ENCODE results near the gene ATG4A.
A peak's percentile ranks its signal among the peaks of the same experiment; 100 is the strongest.

ATG4A gene

DNA sequence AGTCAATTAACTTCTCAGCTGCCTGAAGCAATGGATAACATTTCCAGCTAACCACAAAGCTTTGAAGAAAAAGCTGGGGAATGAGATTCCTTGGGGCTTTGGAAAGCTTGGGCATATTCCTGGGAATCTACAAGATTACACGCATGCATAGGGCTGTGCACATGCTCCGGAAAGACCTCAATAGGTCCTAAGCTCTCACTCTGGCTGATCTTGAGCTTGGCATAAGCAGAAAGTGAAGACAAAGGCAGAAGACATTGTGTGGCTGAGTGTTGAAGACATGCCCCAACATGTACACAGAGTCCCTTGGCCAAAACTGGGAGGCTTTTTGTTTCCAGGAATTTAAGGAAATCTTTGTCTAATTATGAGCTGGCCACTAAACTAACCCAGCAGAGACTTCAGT lies 31.2 kb downstream of the ATG4A start:
- DNase-seq (ENCODE audit: low spot score) = no peak

- DNase-seq (ENCODE audit: low spot score) = no peak
Measured at GRCh38 chrX:108123591-108124366, 32.2 kb downstream of the ATG4A start.

DNA sequence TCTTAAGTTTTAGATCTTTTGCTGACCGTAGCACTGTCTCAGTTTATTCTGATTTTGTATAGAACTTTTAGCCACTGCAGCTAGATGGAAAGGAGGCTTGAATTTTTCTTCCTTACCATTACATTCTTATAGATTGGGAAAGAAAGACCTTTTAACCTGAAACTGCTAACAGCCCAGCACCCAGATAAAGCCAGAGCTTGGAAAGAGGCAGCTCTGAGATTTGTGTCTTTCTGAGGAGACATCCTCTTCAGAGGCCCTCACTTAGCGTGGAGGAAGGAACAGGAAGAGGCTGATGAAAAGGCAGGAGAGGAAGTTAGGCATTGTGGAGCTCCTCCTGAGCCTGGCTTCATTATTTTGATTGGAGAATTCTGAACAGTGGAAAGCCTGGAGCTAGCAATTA lies 35.1 kb downstream of the ATG4A start:
- DNase-seq (ENCODE audit: low spot score) = no peak

DNA sequence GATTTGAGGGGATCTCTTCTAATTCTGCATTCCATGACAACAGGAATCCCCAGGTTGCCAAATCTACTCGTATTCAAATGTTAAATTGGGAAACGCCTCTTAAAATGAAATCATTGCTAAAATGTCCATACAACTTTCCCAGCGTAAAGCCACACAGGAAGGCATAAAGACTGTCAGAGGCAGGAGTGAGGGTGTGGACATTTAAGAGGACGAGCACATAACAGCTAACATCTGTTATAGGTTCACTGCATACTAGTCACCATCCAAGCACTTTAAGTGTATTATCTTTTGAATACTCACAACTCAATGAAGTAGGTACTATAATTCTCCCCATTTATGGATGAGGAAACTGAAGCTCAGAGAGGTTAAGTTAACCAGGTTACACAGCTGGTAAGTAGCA lies 35.6 kb downstream of the ATG4A start:
- DNase-seq (ENCODE audit: low spot score) = no peak

DNA sequence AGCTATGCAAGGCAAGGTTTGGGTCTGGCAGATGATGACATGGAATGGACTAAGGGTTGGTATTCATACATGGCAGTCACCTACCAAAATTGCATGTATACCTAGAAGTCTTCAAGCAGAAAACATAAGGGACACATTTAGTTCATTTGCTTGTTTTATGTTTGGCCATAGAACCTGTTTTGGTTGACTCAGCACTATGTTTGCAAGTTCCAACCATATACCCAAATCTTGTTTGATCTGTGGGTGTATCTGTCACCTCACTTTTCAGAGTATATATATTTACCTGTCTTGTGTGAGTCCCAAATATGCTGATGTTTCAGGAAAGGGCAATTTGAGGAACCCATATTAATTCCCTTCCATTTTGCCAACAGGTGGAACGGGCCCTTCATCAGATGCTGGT lies 39.3 kb downstream of the ATG4A start:
- DNase-seq (ENCODE audit: low spot score) = no peak

- DNase-seq (ENCODE audit: low spot score) = no peak
Measured at GRCh38 chrX:108131471-108131870, 39.9 kb downstream of the ATG4A start.

GRCh38 chrX:108132034-108132433 lies 40.5 kb downstream of the ATG4A start:
- no peak for DNase-seq (ENCODE audit: low spot score)

DNA sequence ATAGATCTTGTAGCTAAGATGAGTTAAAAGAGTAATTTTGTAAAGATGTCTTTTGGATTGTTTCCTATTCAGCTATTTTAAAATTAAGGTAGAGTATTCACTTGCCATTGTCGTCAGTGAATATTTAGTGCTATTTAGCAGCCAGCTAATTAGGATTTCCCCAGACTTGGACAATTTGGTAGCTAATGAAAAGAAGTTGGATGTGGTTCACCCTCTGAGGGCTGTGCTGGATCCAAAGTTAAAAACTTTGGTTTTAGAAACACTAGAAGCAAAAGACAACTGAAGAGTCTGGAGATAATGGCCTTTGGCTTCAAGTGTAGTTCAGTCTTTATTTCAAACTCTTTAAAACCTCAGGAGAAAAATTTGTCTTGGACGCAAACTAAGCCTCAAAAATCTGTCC lies 41.3 kb downstream of the ATG4A start:
- no peak for DNase-seq (ENCODE audit: low spot score)

- DNase-seq (ENCODE audit: low spot score) = no peak
Measured at GRCh38 chrX:108134724-108135123, 43.1 kb downstream of the ATG4A start.

GRCh38 chrX:108138814-108139702 lies 47.5 kb downstream of the ATG4A start:
- DNase-seq (ENCODE audit: low spot score) = peak; percentile 26

GRCh38 chrX:108148524-108148923 lies 56.9 kb downstream of the ATG4A start:
- no peak for DNase-seq (ENCODE audit: low spot score)

- DNase-seq (ENCODE audit: low spot score) = no peak
Measured at GRCh38 chrX:108156082-108156481, 64.5 kb downstream of the ATG4A start.

DNA sequence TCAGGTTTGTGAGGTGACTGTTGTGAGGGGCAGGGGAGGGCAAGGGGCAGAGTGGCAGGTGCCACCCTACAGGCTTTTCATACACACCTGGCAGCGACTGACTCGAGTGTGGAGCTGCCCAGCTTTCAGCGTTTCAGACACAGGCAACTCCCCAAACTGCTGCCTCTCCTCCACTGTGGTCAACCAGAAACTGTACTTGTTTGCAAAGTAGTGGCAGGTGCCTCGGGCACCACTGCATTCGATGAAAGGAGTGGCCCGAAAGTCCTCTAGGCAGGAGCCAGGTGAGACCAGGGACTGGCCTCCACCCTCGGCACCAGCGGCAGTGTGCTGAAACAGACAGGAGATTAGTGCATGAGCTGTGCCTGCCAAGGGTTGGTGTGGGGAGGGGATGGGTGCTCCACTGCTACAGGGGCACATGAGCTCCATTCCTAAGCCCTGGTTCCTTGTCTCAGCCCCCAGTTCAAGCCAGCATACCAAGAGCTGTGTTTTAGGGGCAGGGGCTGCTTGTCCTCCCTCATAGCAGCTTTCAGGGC lies 65.4 kb downstream of the ATG4A start:
- DNase-seq (ENCODE audit: low spot score) = no peak

GRCh38 chrX:108157628-108158027 lies 66.0 kb downstream of the ATG4A start:
- no peak for DNase-seq (ENCODE audit: low spot score)

GRCh38 chrX:108159028-108159670 lies 67.6 kb downstream of the ATG4A start:
- no peak for DNase-seq (ENCODE audit: low spot score)

GRCh38 chrX:108160309-108160708 lies 68.7 kb downstream of the ATG4A start:
- no peak for DNase-seq (ENCODE audit: low spot score)

- DNase-seq (ENCODE audit: low spot score) = no peak
Measured at GRCh38 chrX:108162265-108162664, 70.7 kb downstream of the ATG4A start.

DNA sequence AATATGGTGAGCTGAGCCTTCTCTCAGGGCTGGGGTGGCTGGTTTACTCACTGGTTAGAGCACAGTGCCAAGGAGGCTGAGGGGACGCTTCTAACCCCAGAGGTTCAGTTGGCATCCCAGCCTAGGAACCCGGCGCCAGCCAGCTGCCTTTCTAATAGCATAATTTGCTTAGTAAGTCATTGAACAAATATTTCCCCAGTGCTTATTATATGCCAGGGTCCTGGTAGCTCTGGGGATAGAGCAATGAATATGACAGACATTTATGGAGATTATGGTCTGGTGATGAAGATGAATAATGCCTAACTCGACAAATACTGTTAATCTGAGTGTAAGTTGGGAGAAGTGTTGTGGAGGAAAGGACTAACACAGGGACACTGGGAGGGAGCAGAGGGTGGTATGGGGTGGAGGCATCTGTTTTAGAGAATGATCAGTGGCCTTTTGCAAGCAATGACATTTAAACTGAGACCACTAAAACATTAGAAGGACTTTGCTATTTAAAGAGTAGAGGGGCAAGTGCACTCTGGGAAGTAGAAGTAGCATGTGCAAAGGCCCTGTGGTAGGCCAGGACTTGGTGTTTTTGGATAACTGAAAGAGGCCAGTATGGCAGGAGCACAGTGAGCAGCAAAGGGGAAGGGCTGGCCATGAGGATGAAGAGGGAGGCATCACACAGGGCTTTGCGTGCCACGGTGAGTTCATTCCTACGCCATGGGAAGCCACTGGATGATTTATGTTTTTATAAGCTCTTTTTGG lies 71.9 kb downstream of the ATG4A start:
- DNase-seq (ENCODE audit: low spot score) = no peak

- DNase-seq (ENCODE audit: low spot score) = peak; percentile 34
Measured at GRCh38 chrX:108165383-108166111, 74.0 kb downstream of the ATG4A start.

DNA sequence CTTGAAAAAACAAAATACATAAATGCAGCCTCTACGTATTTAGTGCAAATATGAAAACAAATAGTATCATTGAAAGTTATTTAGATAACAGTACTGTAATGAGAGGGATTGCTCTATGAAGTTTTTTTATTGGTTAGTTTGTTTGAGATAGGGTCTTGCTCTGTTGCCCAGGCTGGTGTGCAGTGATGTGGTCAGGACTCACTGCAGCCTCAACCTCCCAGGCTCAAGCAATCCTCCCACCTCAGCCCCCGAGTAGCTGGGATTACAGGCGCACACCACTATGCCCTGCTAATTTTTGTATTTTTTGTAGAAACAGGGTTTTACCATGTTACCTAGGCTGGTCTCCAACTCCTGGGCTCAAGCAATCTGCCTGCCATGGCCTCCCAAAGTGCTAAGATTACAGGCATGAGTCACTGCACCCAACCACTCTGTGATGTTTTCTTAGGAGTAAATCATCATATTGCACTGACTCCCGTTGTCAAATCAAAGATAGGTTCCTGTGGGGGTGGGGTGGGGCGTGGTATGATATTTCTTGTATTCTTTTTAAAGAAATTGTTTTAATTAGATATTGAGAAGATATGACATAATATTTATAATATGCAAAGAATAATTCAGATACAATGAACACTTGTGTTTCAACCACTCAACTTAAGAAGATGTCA lies 75.8 kb downstream of the ATG4A start:
- no peak for DNase-seq (ENCODE audit: low spot score)
